Measurements from ENCODE around the gene AMMECR1L. TPM values are rescaled to one million over a fixed set of nuclear protein-coding genes. Genes with fewer than 3 reads are reported as not detected.

AMMECR1L gene
- total RNA-seq: 12.8 and 13.0 TPM in 2 replicates

DNA sequence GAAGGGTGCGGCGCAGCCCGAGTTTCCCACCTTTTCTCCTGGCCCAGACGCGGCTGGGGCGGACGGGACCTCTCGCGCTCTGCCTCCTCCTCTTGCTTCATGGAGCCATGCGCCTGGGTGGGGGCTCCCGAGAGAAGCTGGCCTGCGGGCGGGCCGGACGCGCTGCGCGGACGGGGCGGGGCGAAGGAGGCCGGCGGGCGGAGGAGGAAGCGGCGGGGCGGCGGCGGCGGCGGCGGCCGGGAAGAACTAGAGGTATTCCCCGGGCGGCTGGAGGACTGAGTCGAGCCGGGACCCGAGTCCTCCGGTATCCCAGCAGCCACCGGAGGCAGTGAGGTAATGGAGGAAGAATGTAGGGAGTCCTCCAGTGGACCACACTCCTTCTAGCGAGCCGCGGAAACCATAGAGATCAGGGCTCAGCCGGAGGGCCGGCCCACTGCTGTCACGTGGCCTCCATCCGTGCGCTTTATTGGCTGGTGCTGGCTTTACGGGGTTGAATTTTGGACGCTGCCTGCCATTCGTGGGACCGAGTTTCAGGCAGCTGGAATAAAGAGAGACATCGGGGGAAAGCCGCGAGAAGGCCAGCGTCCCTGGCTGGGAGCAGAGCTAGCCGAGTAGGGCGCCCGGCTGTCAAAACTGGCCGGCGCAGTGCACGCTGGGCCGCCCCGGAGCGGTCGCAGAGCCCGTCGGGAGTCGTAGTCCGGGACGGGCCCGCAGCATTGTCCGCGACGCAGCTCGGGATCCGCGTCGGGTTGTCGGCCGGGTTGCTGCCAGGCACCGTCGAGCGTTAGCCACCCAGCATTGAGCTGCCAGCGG, at the start of gene AMMECR1L:
AMMECR1L (minus strand) TSS at position 177 of the 813 bp plus-strand sequence. CDS start 11,722 bp downstream, outside the sequence.

Other genes starting within 250 kb of the AMMECR1L start
- not detected in 2 replicates for gene GPR17, start 239.8 kb downstream of the AMMECR1L start, total RNA-seq
- 3.2 and 10.8 TPM in 2 replicates for gene LIMS2, start 210.4 kb downstream of the AMMECR1L start, total RNA-seq
- 3.7 and 4.0 TPM in 2 replicates for gene SFT2D3, start 184.5 kb downstream of the AMMECR1L start, total RNA-seq
- 13.3 and 13.5 TPM in 2 replicates for gene WDR33, start 74.8 kb downstream of the AMMECR1L start, total RNA-seq
- gene POLR2D, start 27.8 kb downstream of the AMMECR1L start, total RNA-seq: 9.4 and 11.8 TPM in 2 replicates
- 6.2 and 12.3 TPM in 2 replicates for gene SAP130, start 142.1 kb upstream of the AMMECR1L start, total RNA-seq
- gene UGGT1, start 205.2 kb upstream of the AMMECR1L start, total RNA-seq: 60.8 and 68.7 TPM in 2 replicates

Measured in cardiac atrium fibroblast (primary cell).